GM12892 (cell line): Measurements from ENCODE around the gene PSMA5.

ENCODE experiments used
- POLR2A ChIP-seq: IDR thresholded peaks from 2 replicates; pipeline ENCODE4 v1.6.1; 2011; ENCODE audit warnings: low read depth, low read length, control low read depth
- POLR2AphosphoS5 ChIP-seq: IDR thresholded peaks from 2 replicates; pipeline ENCODE4 v1.6.1; 2011; ENCODE audit warnings: low read depth, low read length, control low read depth

GRCh38 chr1:109433322-109433721 lies 7.1 kb upstream of the PSMA5 start:
- TF ChIP-seq POLR2A (no peak), POLR2AphosphoS5 (no peak)
